NCI-H2107 treated with DMSO at 0.1 percent for 48 hours (cell line): Measurements from ENCODE around the gene CCDC14.
"Not testable (repeated sequence)": the region's sequence is repeated elsewhere in the genome, so short reads cannot be mapped to it uniquely, and the experiment has no call there.

Experiments used
- DNase-seq: peaks from one replicate; lab custom pipeline; 2025; ENCODE audit not compliant: unreplicated experiment; lab: John Stamatoyannopoulos, UW

CCDC14 gene

GRCh38 chr3:123909785-123910184 lies 51.2 kb downstream of the CCDC14 start:
- DNase-seq = no peak

- no peak for DNase-seq
Measured at GRCh38 chr3:123907720-123908119, 53.3 kb downstream of the CCDC14 start.

- DNase-seq = no peak
Measured at GRCh38 chr3:123899300-123899865, 61.6 kb downstream of the CCDC14 start.

- DNase-seq = no peak
Measured at GRCh38 chr3:123893012-123893411, 68.0 kb downstream of the CCDC14 start.

- no peak for DNase-seq
Measured at GRCh38 chr3:123892195-123892594, 68.8 kb downstream of the CCDC14 start.

- not testable (repeated sequence) for DNase-seq
Measured at GRCh38 chr3:123890991-123891390, 70.0 kb downstream of the CCDC14 start.

GRCh38 chr3:123890162-123890561 lies 70.9 kb downstream of the CCDC14 start:
- DNase-seq = not testable (repeated sequence)

GRCh38 chr3:123884993-123885392 lies 76.0 kb downstream of the CCDC14 start:
- DNase-seq = no peak

- peak; percentile 16 for DNase-seq
Measured at GRCh38 chr3:123884203-123884831, 76.7 kb downstream of the CCDC14 start, which contains the start of gene MYLK. Gene MYLK (minus strand): TSS chr3:123884332. CDS start chr3:123793841, 90,491 bp downstream.

GRCh38 chr3:123883701-123884202 lies 77.3 kb downstream of the CCDC14 start:
- no peak for DNase-seq

- DNase-seq = no peak
Measured at GRCh38 chr3:123883111-123883510, 77.9 kb downstream of the CCDC14 start.

- DNase-seq = no peak
Measured at GRCh38 chr3:123881771-123882170, 79.3 kb downstream of the CCDC14 start.

GRCh38 chr3:123880998-123881561 lies 79.9 kb downstream of the CCDC14 start:
- no peak for DNase-seq

- no peak for DNase-seq
Measured at GRCh38 chr3:123878807-123879206, 82.2 kb downstream of the CCDC14 start.

GRCh38 chr3:123877965-123878364 lies 83.1 kb downstream of the CCDC14 start:
- no peak for DNase-seq

GRCh38 chr3:123877466-123877865 lies 83.6 kb downstream of the CCDC14 start:
- DNase-seq = no peak

- DNase-seq = no peak
Measured at GRCh38 chr3:123876858-123877257, 84.2 kb downstream of the CCDC14 start.

GRCh38 chr3:123872621-123873020 lies 88.4 kb downstream of the CCDC14 start:
- no peak for DNase-seq

GRCh38 chr3:123871946-123872345 lies 89.1 kb downstream of the CCDC14 start:
- peak; percentile 96 for DNase-seq

GRCh38 chr3:123870033-123870432 lies 91.0 kb downstream of the CCDC14 start:
- DNase-seq = no peak

GRCh38 chr3:123869165-123869564 lies 91.9 kb downstream of the CCDC14 start:
- no peak for DNase-seq

- DNase-seq = no peak
Measured at GRCh38 chr3:123864706-123865105, 96.3 kb downstream of the CCDC14 start.
